HEK293 (cell line): ENCODE data around the gene CSF1.

Source experiments
- CTCF ChIA-PET: fragments of 350-600 bp; formaldehyde crosslinking; extraction: SDS; loops from one replicate; lab custom pipeline; 2021; ENCODE audit warnings: antibody characterized with exemption; lab: Yijun Ruan, JAX
- POLR2A ChIA-PET: fragments of 300-600 bp; formaldehyde crosslinking; extraction: SDS; loops from one replicate; lab custom pipeline; 2020; ENCODE audit warnings: antibody characterized with exemption, inconsistent platforms; lab: Yijun Ruan, JAX
- H3K27ac ChIP-seq: fragments of 200-500 bp; sonication (Bioruptor generic); 2 replicates; pipeline ENCODE4 v1.5.1; 2014; ENCODE audit warnings: low read depth, low read length, control low read depth, inconsistent platforms; ENCODE audit errors: extremely low read depth
- H3K36me3 ChIP-seq, 2 experiments: fragments of 200-500 bp in 1 of 2; sonication (Bioruptor generic) in 1 of 2; 1 replicate in 1 of 2; 2 replicates in 1 of 2; pipeline ENCODE4 v1.5.1; 2014 to 2017; ENCODE audit warnings: inconsistent platforms in 2 of 2, low read length in 2 of 2; ENCODE audit not compliant: control insufficient read depth in 2 of 2, insufficient read depth in 1 of 2
- H3K4me1 ChIP-seq: fragments of 200-500 bp; sonication (Bioruptor generic); 2 replicates; pipeline ENCODE4 v1.5.1; 2014; ENCODE audit warnings: mild to moderate bottlenecking, low read length, inconsistent platforms; ENCODE audit not compliant: control insufficient read depth, insufficient read depth
- H3K4me3 ChIP-seq: 2 replicates; pipeline ENCODE4 v1.5.1; 2011; ENCODE audit warnings: low read depth, mild to moderate bottlenecking, control low read depth, low read length, moderate library complexity
- H3K9me3 ChIP-seq: fragments of 200-500 bp; sonication (Bioruptor generic); 2 replicates; pipeline ENCODE4 v1.5.1; 2014; ENCODE audit warnings: low read depth, low read length, inconsistent platforms; ENCODE audit not compliant: control insufficient read depth, insufficient read depth
- ELK4 ChIP-seq: IDR thresholded peaks from 2 replicates; pipeline ENCODE4 v1.6.1; 2011; ENCODE audit warnings: mild to moderate bottlenecking, low read depth, low read length, borderline replicate concordance
- REST ChIP-seq: fragments of 450-650 bp; formaldehyde crosslinking; IDR thresholded peaks from 2 replicates; pipeline ENCODE4 v1.5.1; 2016; ENCODE audit warnings: missing biosample characterization, missing genetic modification characterization
- ZBTB8A ChIP-seq: fragments of 450-650 bp; formaldehyde crosslinking; IDR thresholded peaks from 2 replicates; pipeline ENCODE4 v1.5.1; 2016; ENCODE audit warnings: missing biosample characterization, missing genetic modification characterization
- ZIC2 ChIP-seq: fragments of 450-650 bp; formaldehyde crosslinking; IDR thresholded peaks from 2 replicates; pipeline ENCODE4 v1.5.1; 2016; ENCODE audit warnings: missing biosample characterization, missing genetic modification characterization
- ZNF302 ChIP-seq: fragments of 450-650 bp; formaldehyde crosslinking; IDR thresholded peaks from 2 replicates; pipeline ENCODE4 v1.5.1; 2016; ENCODE audit warnings: missing biosample characterization, missing genetic modification characterization, low read depth
- ZNF449 ChIP-seq: fragments of 450-650 bp; formaldehyde crosslinking; IDR thresholded peaks from 2 replicates; pipeline ENCODE4 v1.5.1; 2017; ENCODE audit warnings: missing biosample characterization, mild to moderate bottlenecking, missing genetic modification characterization, moderate library complexity
- ZNF558 ChIP-seq: fragments of 450-650 bp; formaldehyde crosslinking; IDR thresholded peaks from 2 replicates; pipeline ENCODE4 v1.5.1; 2016; ENCODE audit warnings: missing biosample characterization, missing genetic modification characterization
- ZNF654 ChIP-seq: fragments of 450-650 bp; formaldehyde crosslinking; IDR thresholded peaks from 2 replicates; pipeline ENCODE4 v1.5.1; 2016; ENCODE audit warnings: low read depth, missing biosample characterization, missing genetic modification characterization
- ZNF692 ChIP-seq: fragments of 450-650 bp; formaldehyde crosslinking; IDR thresholded peaks from 2 replicates; pipeline ENCODE4 v1.5.1; 2016; ENCODE audit warnings: missing biosample characterization, missing genetic modification characterization
- ZNF747 ChIP-seq: fragments of 450-650 bp; formaldehyde crosslinking; IDR thresholded peaks from 2 replicates; pipeline ENCODE4 v1.5.1; 2016; ENCODE audit warnings: missing biosample characterization, missing genetic modification characterization
- TF ChIP-seq, protein P1 (sequence below): fragments of 450-650 bp; formaldehyde crosslinking; conservative IDR thresholded peaks from 2 replicates; pipeline ENCODE4 v1.5.1; 2016; ENCODE audit warnings: low read depth, missing biosample characterization, missing genetic modification characterization

Gene CSF1

GRCh38 chr1:109930252-109930993 lies 19.8 kb downstream of the CSF1 start (continued):
- TF ChIP-seq ELK4 (no peak), ZNF302 (tag by site-specific recombination) (no peak), ZIC2 (tag by site-specific recombination) (no peak), ZNF654 (tag by site-specific recombination) (no peak), REST (no peak), ZNF747 (no peak), ZBTB8A (no peak)

DNA sequence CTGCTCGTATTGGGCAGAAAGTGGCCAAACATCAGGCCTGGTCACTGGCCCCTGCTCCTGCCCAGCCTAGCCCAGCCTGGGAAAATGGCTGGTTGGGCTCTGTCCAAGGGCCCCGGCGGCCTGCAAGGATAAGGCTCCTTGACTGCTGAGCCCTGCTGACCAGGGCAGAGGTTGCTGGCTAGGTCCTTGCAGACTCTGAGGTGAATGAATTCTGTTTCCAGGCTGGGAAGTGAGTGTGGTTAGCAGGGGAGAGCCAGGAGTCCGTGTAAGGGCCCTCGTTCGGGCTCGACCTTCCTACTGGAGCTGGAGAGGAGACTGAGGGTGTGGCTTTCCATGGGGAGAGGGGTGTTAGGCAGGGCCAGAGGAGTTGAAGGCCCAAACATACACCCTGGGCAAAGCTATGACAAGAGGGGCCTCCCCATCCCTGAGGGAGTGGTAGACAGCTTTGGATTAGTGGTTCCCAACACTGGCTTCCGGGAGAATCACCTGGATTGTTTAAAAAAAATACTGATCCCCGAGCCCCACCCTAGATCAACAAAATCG lies 20.6 kb downstream of the CSF1 start:
- H3K4me3 ChIP-seq, result no peak overlapping the region
- POLR2A ChIA-PET, result no interaction called here
- CTCF ChIA-PET, result interaction anchor here (0.8 to 3.6 kb wide), 6 partner anchors 8 to 301 kb away, joined by 3 to 15 read pairs (median 6); partner anchors contain the start of gene AHCYL1
- H3K4me1 ChIP-seq, result no peaks in the 10 kb centered on the region
- H3K9me3 ChIP-seq, result no peaks in the 10 kb centered on the region
- no peak for TF ChIP-seq ZNF558 (tag by site-specific recombination)
- TF ChIP-seq, protein P1, sequence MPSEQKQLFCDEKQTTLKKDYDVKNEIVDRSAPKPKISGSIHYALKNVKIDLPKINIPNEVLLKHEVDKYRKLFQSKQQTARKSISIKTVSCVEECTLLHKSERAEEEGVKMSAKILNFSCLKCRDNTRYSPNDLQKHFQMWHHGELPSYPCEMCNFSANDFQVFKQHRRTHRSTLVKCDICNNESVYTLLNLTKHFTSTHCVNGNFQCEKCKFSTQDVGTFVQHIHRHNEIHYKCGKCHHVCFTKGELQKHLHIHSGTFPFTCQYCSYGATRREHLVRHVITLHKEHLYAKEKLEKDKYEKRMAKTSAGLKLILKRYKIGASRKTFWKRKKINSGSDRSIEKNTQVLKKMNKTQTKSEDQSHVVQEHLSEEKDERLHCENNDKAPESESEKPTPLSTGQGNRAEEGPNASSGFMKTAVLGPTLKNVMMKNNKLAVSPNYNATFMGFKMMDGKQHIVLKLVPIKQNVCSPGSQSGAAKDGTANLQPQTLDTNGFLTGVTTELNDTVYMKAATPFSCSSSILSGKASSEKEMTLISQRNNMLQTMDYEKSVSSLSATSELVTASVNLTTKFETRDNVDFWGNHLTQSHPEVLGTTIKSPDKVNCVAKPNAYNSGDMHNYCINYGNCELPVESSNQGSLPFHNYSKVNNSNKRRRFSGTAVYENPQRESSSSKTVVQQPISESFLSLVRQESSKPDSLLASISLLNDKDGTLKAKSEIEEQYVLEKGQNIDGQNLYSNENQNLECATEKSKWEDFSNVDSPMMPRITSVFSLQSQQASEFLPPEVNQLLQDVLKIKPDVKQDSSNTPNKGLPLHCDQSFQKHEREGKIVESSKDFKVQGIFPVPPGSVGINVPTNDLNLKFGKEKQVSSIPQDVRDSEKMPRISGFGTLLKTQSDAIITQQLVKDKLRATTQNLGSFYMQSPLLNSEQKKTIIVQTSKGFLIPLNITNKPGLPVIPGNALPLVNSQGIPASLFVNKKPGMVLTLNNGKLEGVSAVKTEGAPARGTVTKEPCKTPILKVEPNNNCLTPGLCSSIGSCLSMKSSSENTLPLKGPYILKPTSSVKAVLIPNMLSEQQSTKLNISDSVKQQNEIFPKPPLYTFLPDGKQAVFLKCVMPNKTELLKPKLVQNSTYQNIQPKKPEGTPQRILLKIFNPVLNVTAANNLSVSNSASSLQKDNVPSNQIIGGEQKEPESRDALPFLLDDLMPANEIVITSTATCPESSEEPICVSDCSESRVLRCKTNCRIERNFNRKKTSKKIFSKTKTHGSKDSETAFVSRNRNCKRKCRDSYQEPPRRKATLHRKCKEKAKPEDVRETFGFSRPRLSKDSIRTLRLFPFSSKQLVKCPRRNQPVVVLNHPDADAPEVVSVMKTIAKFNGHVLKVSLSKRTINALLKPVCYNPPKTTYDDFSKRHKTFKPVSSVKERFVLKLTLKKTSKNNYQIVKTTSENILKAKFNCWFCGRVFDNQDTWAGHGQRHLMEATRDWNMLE (tag by site-specific recombination), result no peak
- TF ChIP-seq ZNF692 (tag by site-specific recombination), result no peak
- peak; percentile 100 for TF ChIP-seq ZNF449 (tag by site-specific recombination)
- H3K27ac ChIP-seq, result no peak overlapping the region
- peaks cover 0 to 39% of the 10 kb centered on the region in 2 experiments; a peak in 1 of 3 replicates for H3K36me3 ChIP-seq
